Right lobe of liver (tissue), 4 donors: ENCODE results near the gene MAGEA9.

Experiments
- POLR2A ChIP-seq: fragments of 450-650 bp; IDR thresholded peaks from one replicate; pipeline ENCODE4 v1.6.1; 2017; ENCODE audit warnings: antibody characterized with exemption, mild to moderate bottlenecking
- TF ChIP-seq, protein P1 (sequence below), 4 donors: fragments of 200-600 bp in 3 of 4; fragments of 450-650 bp in 1 of 4; IDR thresholded peaks; one replicate each; pipeline versions ENCODE4 v1.5.1 to v1.8.0; 2016 to 2022; ENCODE audit warnings: antibody characterized with exemption in 4 of 4, mild to moderate bottlenecking in 2 of 4
- donor health status: DM: no; HTN: no; CAD: no.
- donor health status: DM: no; HTN: no; CAD: no.
- donor health status: DM: no; HTN: yes; CAD: no.

DNA sequence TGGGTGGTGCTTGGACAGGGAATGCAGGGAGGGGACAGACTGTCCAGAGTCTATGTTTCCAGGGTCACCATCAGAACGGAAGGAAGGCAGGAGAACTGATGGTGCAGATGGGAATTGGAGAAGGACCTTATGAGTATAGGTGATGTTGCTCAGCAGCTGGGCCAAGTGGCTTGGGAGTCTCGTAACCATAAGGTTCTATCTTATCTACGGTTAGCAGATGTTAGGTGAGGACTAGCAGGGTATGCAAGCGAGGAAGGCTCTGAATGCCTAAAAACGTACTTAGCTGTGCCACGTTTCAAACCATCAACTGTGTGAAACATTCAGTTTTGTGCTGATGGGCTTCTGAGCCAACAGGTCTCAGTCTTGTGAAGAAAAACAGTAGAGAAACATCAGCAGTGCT, 22.4 kb downstream of the MAGEA9 start:
- no peak for TF ChIP-seq POLR2A
- TF ChIP-seq, protein P1, sequence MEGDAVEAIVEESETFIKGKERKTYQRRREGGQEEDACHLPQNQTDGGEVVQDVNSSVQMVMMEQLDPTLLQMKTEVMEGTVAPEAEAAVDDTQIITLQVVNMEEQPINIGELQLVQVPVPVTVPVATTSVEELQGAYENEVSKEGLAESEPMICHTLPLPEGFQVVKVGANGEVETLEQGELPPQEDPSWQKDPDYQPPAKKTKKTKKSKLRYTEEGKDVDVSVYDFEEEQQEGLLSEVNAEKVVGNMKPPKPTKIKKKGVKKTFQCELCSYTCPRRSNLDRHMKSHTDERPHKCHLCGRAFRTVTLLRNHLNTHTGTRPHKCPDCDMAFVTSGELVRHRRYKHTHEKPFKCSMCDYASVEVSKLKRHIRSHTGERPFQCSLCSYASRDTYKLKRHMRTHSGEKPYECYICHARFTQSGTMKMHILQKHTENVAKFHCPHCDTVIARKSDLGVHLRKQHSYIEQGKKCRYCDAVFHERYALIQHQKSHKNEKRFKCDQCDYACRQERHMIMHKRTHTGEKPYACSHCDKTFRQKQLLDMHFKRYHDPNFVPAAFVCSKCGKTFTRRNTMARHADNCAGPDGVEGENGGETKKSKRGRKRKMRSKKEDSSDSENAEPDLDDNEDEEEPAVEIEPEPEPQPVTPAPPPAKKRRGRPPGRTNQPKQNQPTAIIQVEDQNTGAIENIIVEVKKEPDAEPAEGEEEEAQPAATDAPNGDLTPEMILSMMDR (IDR thresholded peaks at IDR 0.05): no peak
